Activated CD4-positive, CD25-positive, alpha-beta regulatory T cell treated with anti-CD3 and anti-CD28 coated beads, Interleukin-2, amount 50 U/mL, for 16 hours (primary cell): ENCODE data around the gene NXF2.
"Not testable (repeated sequence)": the region's sequence is repeated elsewhere in the genome, so short reads cannot be mapped to it uniquely, and the experiment has no call there.

Experiments used
- DNase-seq: peaks from one replicate; pipeline ENCODE4 v3.0.0-alpha.2; 2020; ENCODE audit warnings: low read depth, low spot score

The NXF2 gene

DNA sequence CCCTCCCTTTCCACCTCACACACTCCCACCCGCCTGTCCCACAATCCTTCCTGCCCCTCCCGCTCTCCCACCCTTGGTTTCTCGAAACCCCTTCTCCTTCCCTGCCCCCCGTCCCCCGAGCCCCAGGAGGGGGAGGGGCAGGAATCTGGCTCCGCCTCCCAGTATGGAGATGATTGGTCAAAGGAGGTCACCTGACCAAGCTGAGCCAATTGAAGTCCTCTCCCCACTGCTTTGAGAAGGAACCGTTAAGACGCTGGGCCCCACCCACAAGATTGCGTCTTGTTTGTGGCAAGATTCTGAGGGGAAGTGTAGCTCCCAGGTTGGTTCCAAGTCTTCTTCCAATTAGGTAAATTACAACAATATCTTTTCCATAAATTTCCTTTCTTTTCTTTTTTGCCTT, at the start of gene NXF2:
Gene NXF2 (plus strand): TSS at position 275 of the 400 bp plus-strand sequence. CDS start 59,912 bp downstream, outside the sequence.
- not testable (repeated sequence) for DNase-seq

DNA sequence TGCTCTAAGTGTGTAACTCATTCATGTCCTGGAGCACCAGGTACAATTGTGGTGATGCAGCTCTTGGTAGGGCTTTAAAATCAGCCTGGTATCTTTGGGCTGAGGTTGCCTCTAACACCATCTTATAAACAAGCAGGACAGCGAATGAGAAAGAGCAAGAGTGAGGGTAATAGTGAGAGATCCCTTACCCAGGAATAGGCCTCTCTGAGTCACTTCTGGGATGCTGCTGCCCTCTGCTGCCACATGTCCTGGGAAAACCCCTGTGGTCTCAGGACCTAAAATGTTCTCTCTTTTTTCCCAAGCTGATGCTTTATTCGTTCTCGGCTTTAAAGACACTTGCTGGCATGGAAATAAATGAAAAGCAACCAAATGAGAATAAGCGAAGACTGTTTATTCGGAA, 39.0 kb upstream of the NXF2 start:
- not testable (repeated sequence) for DNase-seq

DNA sequence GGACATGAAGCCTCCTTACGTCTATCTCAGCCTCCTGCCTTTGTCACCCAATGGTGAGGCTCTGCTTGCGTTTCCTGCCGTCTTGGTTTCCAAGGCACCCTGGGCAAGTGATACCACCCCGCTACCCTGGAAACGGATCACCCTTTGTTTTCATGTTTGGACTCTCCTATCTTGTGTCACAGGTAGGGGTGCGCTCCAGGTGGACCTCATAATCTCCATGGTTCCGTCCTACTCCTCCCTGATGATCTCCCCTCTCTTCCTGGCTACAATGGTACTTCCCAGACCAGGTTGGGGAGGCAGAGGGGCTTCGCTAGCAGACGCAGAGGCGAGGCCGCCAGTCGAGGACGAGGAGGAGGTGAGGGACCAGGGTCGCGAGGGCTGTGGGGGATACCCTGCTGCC, 32.0 kb upstream of the NXF2 start, which contains the start of gene TCP11X1:
Gene TCP11X1 (plus strand): TSS at position 316 of the 400 bp plus-strand sequence.
- DNase-seq: not testable (repeated sequence)

GRCh38 chrX:102216497-102216896, 30.5 kb upstream of the NXF2 start:
- DNase-seq: not testable (repeated sequence)

DNA sequence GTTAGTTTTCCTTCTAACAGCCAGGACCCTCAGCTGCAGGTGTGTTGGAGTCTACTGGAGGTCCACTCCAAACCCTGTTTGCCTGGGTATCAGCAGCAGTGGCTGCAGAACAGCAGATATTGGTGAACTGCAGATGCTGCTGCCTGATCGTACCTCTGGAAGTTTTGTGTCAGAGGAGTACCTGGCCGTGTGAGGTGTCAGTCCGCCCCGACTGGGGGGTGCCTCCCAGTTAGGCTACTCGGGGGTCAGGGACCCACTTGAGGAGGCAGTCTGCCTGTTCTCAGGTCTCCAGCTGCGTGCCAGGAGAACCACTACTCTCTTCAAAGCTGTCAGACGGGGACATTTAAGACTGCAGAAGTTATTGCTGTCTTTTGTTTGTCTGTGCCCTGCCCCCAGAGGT, 11.3 kb upstream of the NXF2 start:
- DNase-seq: not testable (repeated sequence)

DNA sequence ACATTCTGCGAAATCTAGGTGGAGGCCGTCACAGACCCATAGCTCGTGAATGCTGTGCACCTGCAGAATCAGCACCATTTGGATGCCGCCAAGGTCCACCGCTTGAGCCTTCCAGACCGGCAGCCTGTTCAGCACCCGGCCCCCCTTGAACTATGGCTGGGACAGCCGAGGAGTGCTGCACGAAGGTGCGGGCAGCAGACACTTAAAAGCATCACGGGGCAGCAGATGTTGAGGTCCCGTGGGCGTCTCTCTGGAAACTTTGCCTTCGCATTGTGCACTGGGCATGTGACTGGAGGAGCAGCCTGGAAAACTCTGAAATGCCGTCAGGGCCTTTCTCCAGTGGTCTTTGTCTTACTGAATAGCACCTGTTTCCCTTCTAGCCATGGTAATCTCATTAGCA, 6.7 kb upstream of the NXF2 start:
- DNase-seq: not testable (repeated sequence)

DNA sequence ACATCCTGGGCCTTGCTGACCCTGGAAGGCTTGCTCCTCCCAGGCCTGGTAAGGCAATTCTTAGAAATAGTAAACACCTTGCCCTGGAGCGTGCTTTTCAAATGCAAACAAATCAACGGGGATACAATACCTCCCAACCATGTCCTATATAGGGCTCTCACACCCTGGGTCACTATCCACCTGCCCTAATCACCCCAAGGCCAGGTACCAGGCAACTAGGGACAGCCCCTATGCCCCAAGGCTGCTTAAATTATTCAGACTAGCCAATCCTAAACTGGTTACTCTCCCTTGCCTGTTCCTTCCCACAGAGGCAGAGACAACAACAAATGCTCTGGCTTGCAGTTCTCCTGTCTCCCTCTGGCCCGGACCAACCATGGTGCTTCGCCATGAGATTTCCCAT, 25.3 kb downstream of the NXF2 start:
- not testable (repeated sequence) for DNase-seq

GRCh38 chrX:102338162-102338561, 91.2 kb downstream of the NXF2 start:
- DNase-seq: no peak

DNA sequence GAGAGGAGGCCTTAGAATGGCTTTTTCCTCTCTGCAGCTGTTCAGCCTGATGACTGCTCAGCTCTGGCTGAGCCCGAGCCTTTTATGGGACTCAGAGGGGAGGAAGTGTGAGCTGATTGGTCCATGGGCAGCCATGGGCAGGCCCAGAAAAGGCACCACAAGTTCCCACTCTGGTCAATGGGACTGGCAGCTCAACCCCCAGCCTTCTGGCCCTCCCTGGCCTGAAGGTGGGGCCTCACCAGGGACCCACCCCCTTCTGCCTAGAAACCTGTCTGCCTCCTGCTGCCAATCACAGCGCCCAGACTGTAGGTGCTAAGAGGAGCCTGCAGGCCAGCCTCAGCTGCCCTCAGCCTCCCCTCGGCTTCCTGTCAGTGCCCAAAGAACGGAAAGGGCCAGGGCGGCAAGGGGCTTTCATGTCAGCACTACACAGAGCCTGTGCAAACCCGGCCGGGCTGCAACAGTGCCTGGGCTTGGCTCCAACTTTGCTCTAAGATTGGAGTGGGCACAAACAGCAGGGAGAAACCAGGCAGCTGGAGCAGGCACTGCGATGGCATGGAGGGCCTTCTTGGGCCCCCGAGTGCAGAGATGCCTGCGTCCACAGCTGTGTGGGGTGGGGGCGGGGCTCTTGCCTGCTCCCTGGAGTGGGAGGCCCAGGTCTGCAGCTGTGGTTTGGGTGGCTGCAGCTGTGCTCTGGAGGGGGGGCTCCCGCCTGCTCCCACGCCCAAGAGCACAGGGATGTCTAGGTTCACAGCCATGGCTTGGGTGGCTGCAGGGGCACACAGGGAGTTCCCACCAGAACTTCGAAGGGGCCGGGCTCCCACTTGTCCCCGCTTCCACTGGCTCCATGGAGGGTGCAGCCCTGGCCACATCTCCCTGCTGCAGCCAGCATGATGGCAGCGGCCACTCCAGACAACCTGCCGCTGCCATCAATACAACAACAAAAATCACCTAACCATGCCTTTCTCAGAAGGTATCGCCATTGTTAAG, 92.6 kb downstream of the NXF2 start:
- no peak for DNase-seq

- DNase-seq: no peak
Observed at GRCh38 chrX:102341867-102342266, 94.9 kb downstream of the NXF2 start.

DNA sequence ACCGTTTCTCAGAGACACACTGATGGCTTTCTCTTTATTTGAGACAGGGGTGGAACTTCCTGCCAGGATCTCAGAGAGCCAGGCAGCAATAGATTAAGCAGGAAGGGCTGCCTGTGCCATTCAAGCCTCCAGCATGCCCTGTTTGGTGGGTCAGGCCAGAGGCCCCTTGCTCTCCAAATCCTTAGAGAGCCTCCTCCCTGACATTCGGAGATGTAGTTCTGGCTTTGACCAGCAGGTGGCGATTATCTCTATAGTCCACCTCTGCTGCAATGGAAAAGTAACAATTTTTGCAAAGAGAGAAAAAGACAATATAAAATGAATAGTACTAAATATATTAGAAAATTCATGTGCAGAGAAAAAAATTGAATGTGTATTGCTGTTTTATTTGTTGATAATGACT, 98.9 kb downstream of the NXF2 start:
- DNase-seq: peak; percentile 36
